Right forelimb (tissue), 1 donor: ENCODE data around the gene SIRT3.
"Not testable (repeated sequence)": the region's sequence is repeated elsewhere in the genome, so short reads cannot be mapped to it uniquely, and the experiment has no call there.

Experiments used
- DNase-seq: peaks from one replicate; pipeline ENCODE4 v3.0.0-alpha.2; 2018

Gene SIRT3

GRCh38 chr11:270451-271318 lies 34.5 kb upstream of the SIRT3 start:
- DNase-seq: no peak

GRCh38 chr11:269146-269890 lies 33.2 kb upstream of the SIRT3 start:
- DNase-seq: no peak

- not testable (repeated sequence) for DNase-seq
Observed at GRCh38 chr11:268716-269145, 32.6 kb upstream of the SIRT3 start.

- DNase-seq: no peak
Observed at GRCh38 chr11:267491-267994, 31.4 kb upstream of the SIRT3 start.

- DNase-seq: no peak
Observed at GRCh38 chr11:266676-267439, 30.7 kb upstream of the SIRT3 start.

- DNase-seq: no peak
Observed at GRCh38 chr11:261624-262023, 25.5 kb upstream of the SIRT3 start.

GRCh38 chr11:259413-259812 lies 23.3 kb upstream of the SIRT3 start:
- no peak for DNase-seq

- no peak for DNase-seq
Observed at GRCh38 chr11:257766-258493, 21.8 kb upstream of the SIRT3 start.

- no peak for DNase-seq
Observed at GRCh38 chr11:256952-257737, 21.0 kb upstream of the SIRT3 start.

- DNase-seq: no peak
Observed at GRCh38 chr11:255816-256215, 19.7 kb upstream of the SIRT3 start.

- no peak for DNase-seq
Observed at GRCh38 chr11:255176-255575, 19.0 kb upstream of the SIRT3 start.

- DNase-seq: no peak
Observed at GRCh38 chr11:253886-254270, 17.7 kb upstream of the SIRT3 start.

- no peak for DNase-seq
Observed at GRCh38 chr11:253160-253885, 17.2 kb upstream of the SIRT3 start.

- no peak for DNase-seq
Observed at GRCh38 chr11:252666-253065, 16.5 kb upstream of the SIRT3 start.

GRCh38 chr11:251550-251949 lies 15.4 kb upstream of the SIRT3 start:
- no peak for DNase-seq

- peak; percentile 63 for DNase-seq
Observed at GRCh38 chr11:250740-251299, 14.7 kb upstream of the SIRT3 start.

GRCh38 chr11:250274-250673 lies 14.1 kb upstream of the SIRT3 start:
- no peak for DNase-seq

- DNase-seq: no peak
Observed at GRCh38 chr11:249062-249461, 12.9 kb upstream of the SIRT3 start.

GRCh38 chr11:244376-244775 lies 8.2 kb upstream of the SIRT3 start:
- DNase-seq: no peak

- DNase-seq: no peak
Observed at GRCh38 chr11:241634-242033, 5.5 kb upstream of the SIRT3 start.

- no peak for DNase-seq
Observed at GRCh38 chr11:240315-240714, 4.2 kb upstream of the SIRT3 start.
